Neural cell (in vitro differentiated cells): Measurements from ENCODE around the gene C1GALT1. TPM values are rescaled to one million over a fixed set of nuclear protein-coding genes. Genes with fewer than 3 reads are reported as not detected.

Source experiments
- H2AFZ ChIP-seq: fragments of 200-600, 300-800 bp; sonication (generic), shearing (Covaris generic); 2 replicates; pipeline ENCODE4 v1.6.0; 2014; ENCODE audit warnings: low read depth, mild to moderate bottlenecking, antibody characterized with exemption, low read length, moderate library complexity
- H3F3A ChIP-seq: fragments of 200-600 bp; shearing (Covaris generic); 2 replicates; pipeline ENCODE4 v1.6.1; 2016; ENCODE audit warnings: mild to moderate bottlenecking, moderate library complexity, mixed read lengths, antibody characterized with exemption, low read length; ENCODE audit not compliant: insufficient read depth, poor library complexity, severe bottlenecking
- H3K27ac ChIP-seq: fragments of 200-600, 300-800 bp; sonication (generic), shearing (Covaris generic); 2 replicates; pipeline ENCODE4 v1.5.1; 2014; ENCODE audit warnings: mild to moderate bottlenecking, low read length, moderate library complexity
- H3K27me3 ChIP-seq: fragments of 300-800, 200-600 bp; sonication (generic), shearing (Covaris generic); 2 replicates; pipeline ENCODE4 v1.6.0; 2014; ENCODE audit warnings: mild to moderate bottlenecking, low read depth, low read length, moderate library complexity; ENCODE audit not compliant: insufficient read depth
- H3K36me3 ChIP-seq: fragments of 300-800, 200-600 bp; sonication (generic), shearing (Covaris generic); 2 replicates; pipeline ENCODE4 v1.5.1; 2014; ENCODE audit warnings: mild to moderate bottlenecking, antibody characterized with exemption, low read length, moderate library complexity; ENCODE audit not compliant: insufficient read depth
- H3K4me2 ChIP-seq: fragments of 300-800, 200-600 bp; sonication (generic), shearing (Covaris generic); 2 replicates; pipeline ENCODE4 v1.6.0; 2014; ENCODE audit warnings: mild to moderate bottlenecking, low read length
- H3K4me3 ChIP-seq: fragments of 300-800, 200-600 bp; sonication (generic), shearing (Covaris generic); 2 replicates; pipeline ENCODE4 v1.5.1; 2014; ENCODE audit warnings: mild to moderate bottlenecking, low read length, moderate library complexity
- H3K79me2 ChIP-seq: fragments of 200-600 bp; shearing (Covaris generic); replicated peaks from 2 replicates; pipeline ENCODE4 v1.6.0; 2014; ENCODE audit warnings: mild to moderate bottlenecking, low read length, moderate library complexity; ENCODE audit not compliant: insufficient read depth
- H3K9ac ChIP-seq: fragments of 300-800, 200-600 bp; sonication (generic), shearing (Covaris generic); 2 replicates; pipeline ENCODE4 v1.6.1; 2016; ENCODE audit warnings: mild to moderate bottlenecking, low read length, mixed read lengths
- H3K9me2 ChIP-seq: fragments of 200-600 bp; shearing (Covaris generic); 2 replicates; pipeline ENCODE4 v1.6.1; 2016; ENCODE audit warnings: mild to moderate bottlenecking, low read length, mixed read lengths; ENCODE audit not compliant: insufficient read depth
- H3K9me3 ChIP-seq: fragments of 200-600, 300-800 bp; sonication (generic), shearing (Covaris generic); 2 replicates; pipeline ENCODE4 v1.6.1; 2016; ENCODE audit warnings: mild to moderate bottlenecking, mixed run types, low read length, moderate library complexity, mixed read lengths
- H4K20me1 ChIP-seq: fragments of 200-600 bp; shearing (Covaris generic); 2 replicates; pipeline ENCODE4 v1.6.1; 2016; ENCODE audit warnings: mild to moderate bottlenecking, mixed run types; ENCODE audit not compliant: insufficient read depth
- EP300 ChIP-seq: fragments of 450-650 bp; conservative IDR thresholded peaks from 2 replicates; pipeline ENCODE4 v1.6.1; 2014; ENCODE audit warnings: antibody characterized with exemption, mild to moderate bottlenecking, moderate library complexity; ENCODE audit not compliant: poor library complexity, severe bottlenecking
- EZH2 ChIP-seq: fragments of 200-600, 300-800 bp; shearing (Covaris generic), sonication (generic); IDR thresholded peaks from 2 replicates; pipeline ENCODE4 v1.6.1; 2014; ENCODE audit warnings: antibody characterized with exemption, low read length, borderline replicate concordance, mild to moderate bottlenecking; ENCODE audit not compliant: insufficient read depth, poor library complexity, severe bottlenecking
- MXI1 ChIP-seq: fragments of 450-650 bp; conservative IDR thresholded peaks from 2 replicates; pipeline ENCODE4 v1.6.1; 2014; ENCODE audit warnings: antibody characterized with exemption, mild to moderate bottlenecking; ENCODE audit not compliant: poor library complexity, severe bottlenecking
- POLR2AphosphoS5 ChIP-seq: IDR thresholded peaks from 2 replicates; pipeline ENCODE4 v1.6.1; 2012
- RAD21 ChIP-seq: fragments of 450-650 bp; conservative IDR thresholded peaks from 2 replicates; pipeline ENCODE4 v1.6.1; 2014; ENCODE audit warnings: antibody characterized with exemption, mild to moderate bottlenecking, moderate library complexity
- REST ChIP-seq: IDR thresholded peaks from 2 replicates; pipeline ENCODE4 v1.6.1; 2012; ENCODE audit warnings: borderline replicate concordance
- SMC3 ChIP-seq: fragments of 450-650 bp; conservative IDR thresholded peaks from 2 replicates; pipeline ENCODE4 v1.6.1; 2014; ENCODE audit warnings: antibody characterized with exemption, mild to moderate bottlenecking, moderate library complexity; ENCODE audit not compliant: poor library complexity
- TAF1 ChIP-seq: IDR thresholded peaks from 2 replicates; pipeline ENCODE4 v1.6.1; 2012; ENCODE audit warnings: low read depth
- polyA plus RNA-seq: library from polyadenylated mRNA; depleted of rRNA; stranded (reverse); fragments of >200 nt; gene quantifications from 2 replicates; pipeline ENCODE4 v1.2.3, GENCODE V29; 2014
- TF ChIP-seq, protein P1 (sequence below): fragments of 450-650 bp; IDR thresholded peaks from 2 replicates; pipeline ENCODE4 v1.5.1; 2014; ENCODE audit warnings: antibody characterized with exemption, mild to moderate bottlenecking, moderate library complexity; ENCODE audit not compliant: poor library complexity, severe bottlenecking

Gene C1GALT1
- polyA plus RNA-seq, 1 donor from 2014 or later, result 25.0 TPM

- no peaks in the 10 kb centered on the region for H3K27me3 ChIP-seq
- H3K9me3 ChIP-seq, result no peaks in the 10 kb centered on the region
- TF ChIP-seq MXI1 (no peak), POLR2AphosphoS5 (no peak), SMC3 (no peak), EP300 (no peak), EZH2 (no peak), RAD21 (no peak)
- TF ChIP-seq, protein P1, sequence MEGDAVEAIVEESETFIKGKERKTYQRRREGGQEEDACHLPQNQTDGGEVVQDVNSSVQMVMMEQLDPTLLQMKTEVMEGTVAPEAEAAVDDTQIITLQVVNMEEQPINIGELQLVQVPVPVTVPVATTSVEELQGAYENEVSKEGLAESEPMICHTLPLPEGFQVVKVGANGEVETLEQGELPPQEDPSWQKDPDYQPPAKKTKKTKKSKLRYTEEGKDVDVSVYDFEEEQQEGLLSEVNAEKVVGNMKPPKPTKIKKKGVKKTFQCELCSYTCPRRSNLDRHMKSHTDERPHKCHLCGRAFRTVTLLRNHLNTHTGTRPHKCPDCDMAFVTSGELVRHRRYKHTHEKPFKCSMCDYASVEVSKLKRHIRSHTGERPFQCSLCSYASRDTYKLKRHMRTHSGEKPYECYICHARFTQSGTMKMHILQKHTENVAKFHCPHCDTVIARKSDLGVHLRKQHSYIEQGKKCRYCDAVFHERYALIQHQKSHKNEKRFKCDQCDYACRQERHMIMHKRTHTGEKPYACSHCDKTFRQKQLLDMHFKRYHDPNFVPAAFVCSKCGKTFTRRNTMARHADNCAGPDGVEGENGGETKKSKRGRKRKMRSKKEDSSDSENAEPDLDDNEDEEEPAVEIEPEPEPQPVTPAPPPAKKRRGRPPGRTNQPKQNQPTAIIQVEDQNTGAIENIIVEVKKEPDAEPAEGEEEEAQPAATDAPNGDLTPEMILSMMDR, result no peak
- peak overlapping the region; percentile 83 for H3K4me3 ChIP-seq
- no peaks in the 10 kb centered on the region for H3K36me3 ChIP-seq
- peaks cover 25% of the 10 kb centered on the region for H3K79me2 ChIP-seq
- H3K27ac ChIP-seq, result no peak overlapping the region
- H2AFZ ChIP-seq, result no peak overlapping the region
- peaks cover 10% of the 10 kb centered on the region for H3F3A ChIP-seq
- peak overlapping the region; percentile 78 for H3K4me2 ChIP-seq
- H3K9ac ChIP-seq, result peak overlapping the region; percentile 82
- no peaks in the 10 kb centered on the region for H3K9me2 ChIP-seq
- no peaks in the 10 kb centered on the region for H4K20me1 ChIP-seq
Observed at GRCh38 chr7:7180725-7181449, 1.5 kb upstream of the C1GALT1 start.

GRCh38 chr7:7181519-7182155 is 707 bp upstream of the C1GALT1 start:
- peaks cover 10% of the 10 kb centered on the region for H3F3A ChIP-seq
- H3K36me3 ChIP-seq, result no peaks in the 10 kb centered on the region
- H3K9ac ChIP-seq, result peak overlapping the region; percentile 82
- peak overlapping the region; percentile 91 for H3K27ac ChIP-seq
- peak overlapping the region; percentile 91 for H2AFZ ChIP-seq
- H3K27me3 ChIP-seq, result no peaks in the 10 kb centered on the region
- TF ChIP-seq REST, result no peak
- no peak for TF ChIP-seq TAF1
- TF ChIP-seq, protein P1, result no peak
- TF ChIP-seq POLR2AphosphoS5, result no peak
- no peak for TF ChIP-seq SMC3
- no peak for TF ChIP-seq MXI1
- no peak for TF ChIP-seq EZH2
- TF ChIP-seq EP300, result no peak
- TF ChIP-seq RAD21, result no peak
- H3K4me3 ChIP-seq, result peak overlapping the region; percentile 83
- H3K9me2 ChIP-seq, result no peaks in the 10 kb centered on the region
- no peaks in the 10 kb centered on the region for H4K20me1 ChIP-seq
- H3K79me2 ChIP-seq, result peaks cover 31% of the 10 kb centered on the region
- H3K9me3 ChIP-seq, result no peaks in the 10 kb centered on the region
- peak overlapping the region; percentile 78 for H3K4me2 ChIP-seq
